AG08396 (cell line): Measurements from ENCODE around the gene SYPL1.
A peak's percentile ranks its signal among the peaks of the same experiment; 100 is the strongest.

ENCODE experiments used
- DNase-seq: peaks from one replicate; pipeline ENCODE4 v3.0.0; 2012; ENCODE audit warnings: low spot score, mixed read lengths

SYPL1 gene

DNA sequence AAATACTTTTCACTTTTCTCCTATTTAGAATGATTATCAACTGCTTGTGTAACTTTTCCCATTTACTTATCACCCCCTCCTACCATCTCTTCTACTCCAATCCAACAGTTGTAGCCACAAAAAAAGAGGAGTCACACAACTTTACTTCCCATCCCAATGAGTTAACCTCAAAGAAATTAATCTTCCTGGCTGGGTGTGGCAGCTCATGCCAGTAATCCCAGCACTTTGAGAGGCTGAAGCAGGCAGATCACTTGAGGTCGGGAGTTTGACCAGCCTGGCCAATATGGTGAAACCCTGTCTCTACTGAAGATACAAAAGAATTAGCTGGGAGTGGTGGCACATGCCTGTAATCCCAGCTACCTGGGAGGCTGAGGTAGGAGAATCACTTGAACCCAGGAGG is 19.9 kb downstream of the SYPL1 start:
- DNase-seq: no peak

DNA sequence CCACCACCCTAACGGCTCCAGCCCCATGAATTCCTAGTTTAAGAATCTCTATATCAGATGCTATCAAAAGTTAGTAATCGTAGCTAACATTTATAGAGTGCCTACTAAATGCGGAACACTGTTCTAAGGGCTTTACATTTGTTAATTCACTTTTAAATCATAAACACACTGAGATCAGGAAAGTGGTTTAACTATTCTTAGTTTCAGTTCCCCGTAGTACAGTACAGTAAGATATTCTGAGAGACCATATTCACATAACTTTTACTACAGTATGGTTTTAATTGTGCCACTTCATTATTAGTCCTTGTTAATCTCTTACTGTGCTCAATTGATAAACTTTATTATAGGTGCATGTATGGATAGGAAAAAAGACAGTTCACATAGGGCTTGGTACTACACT is 22.5 kb downstream of the SYPL1 start:
- DNase-seq: no peak

DNA sequence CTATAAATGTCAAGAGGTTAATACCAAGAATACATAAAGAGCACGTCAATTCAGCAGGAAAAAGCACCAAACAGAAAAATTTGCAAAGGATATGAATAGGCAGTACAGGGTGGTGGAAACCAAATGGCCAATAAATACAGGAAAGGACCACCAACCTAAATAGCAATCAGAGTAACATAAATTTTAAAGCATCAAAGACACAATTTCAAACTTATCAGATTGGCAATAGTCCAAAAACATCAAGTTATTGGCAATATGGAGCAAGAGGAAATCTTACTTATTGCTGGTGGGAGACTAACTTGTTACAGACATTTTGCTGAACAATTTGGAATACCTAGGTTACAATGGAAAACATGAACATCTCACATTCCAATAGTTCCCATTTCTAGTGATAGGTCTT is 24.1 kb downstream of the SYPL1 start:
- DNase-seq: no peak

DNA sequence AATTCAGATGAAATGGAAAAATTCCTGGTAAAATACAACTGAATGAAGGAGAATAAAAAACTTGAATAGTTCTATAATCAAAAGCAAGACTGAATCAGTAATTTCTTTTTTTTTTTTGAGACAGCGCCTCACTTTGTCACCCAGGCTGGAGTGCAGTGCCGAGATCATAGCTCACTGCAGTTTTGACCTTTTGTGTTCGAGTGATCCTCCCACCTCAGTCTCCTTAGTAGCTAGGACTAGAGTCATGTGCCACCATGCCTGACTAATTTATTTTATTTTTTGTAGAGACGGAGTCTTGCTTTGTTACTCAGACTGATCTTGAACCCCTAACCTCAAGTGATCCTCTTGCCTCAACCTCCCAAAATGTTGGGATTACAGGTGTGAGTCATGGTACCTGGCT is 26.1 kb downstream of the SYPL1 start:
- no peak for DNase-seq

DNA sequence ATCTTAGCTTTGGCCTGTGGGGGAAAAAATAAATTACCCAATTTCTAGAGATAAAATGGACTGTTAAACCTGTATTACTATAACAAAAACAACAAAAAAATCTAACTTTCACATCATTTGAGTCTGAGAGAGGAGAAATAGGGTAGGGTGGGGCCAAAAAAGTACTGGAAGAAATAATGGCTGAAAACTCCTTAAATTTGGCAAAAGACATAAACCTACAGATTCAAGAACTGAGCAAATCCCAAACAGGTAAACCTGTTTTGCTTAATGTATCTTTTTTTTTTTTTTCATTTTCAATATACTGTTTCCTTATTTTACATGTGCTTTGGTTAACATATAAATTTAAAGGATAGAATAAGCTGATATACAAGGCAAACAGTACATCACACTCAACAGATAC is 27.1 kb downstream of the SYPL1 start:
- DNase-seq: no peak

DNA sequence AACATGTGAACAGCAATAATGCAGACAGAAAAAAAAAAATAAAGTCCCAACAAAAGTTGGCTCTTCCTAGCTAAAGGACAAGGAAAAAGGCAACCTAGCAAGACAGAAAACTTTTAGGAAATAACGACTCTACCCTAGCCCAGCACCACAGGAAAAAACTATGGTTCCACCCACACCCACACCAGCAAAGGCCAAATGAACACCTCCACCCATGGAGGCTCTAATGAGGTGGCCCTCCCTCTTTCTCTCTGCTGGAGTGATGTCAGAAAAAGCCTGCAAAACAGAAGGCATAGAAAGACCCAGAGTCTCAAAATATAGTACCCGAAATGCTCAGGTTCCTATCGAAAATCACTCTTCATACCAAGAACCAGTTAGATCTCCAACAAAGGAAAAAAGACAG is 28.4 kb downstream of the SYPL1 start:
- DNase-seq: no peak

DNA sequence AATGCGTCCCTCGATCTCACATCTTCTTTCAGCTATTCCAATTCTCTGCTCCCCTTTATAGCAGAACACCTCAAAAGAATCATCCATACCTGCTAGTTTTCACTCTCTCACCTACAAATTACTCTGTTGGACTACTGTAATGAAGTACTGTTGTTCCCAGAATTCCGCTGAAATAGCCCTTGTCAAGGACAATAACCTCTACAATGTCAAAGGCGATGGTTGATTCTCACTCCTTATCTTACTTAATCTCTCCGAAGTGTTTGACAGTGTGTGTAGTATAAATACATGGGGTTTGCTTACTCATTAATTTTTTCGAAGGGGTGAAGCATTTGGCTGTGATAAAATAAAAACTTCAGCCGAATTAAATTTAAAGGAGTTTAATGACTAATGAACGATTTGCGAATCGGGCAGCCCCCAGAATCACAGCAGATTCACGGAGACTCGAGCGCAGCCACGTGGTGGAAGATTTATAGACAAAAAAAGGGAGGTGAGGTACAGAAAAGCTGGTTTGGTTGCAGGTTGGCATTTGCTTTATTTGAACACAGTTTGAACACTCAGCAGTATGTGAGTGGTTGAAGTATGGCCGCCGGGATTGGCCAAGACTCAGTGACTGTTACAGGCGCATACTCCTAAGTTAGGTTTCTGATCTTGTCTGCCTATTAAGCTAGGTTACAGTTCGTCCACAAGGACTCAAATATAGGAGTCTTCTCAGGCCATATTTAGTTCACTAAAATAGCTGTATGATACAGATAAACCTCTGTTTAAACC is 29.8 kb downstream of the SYPL1 start:
- no peak for DNase-seq

DNA sequence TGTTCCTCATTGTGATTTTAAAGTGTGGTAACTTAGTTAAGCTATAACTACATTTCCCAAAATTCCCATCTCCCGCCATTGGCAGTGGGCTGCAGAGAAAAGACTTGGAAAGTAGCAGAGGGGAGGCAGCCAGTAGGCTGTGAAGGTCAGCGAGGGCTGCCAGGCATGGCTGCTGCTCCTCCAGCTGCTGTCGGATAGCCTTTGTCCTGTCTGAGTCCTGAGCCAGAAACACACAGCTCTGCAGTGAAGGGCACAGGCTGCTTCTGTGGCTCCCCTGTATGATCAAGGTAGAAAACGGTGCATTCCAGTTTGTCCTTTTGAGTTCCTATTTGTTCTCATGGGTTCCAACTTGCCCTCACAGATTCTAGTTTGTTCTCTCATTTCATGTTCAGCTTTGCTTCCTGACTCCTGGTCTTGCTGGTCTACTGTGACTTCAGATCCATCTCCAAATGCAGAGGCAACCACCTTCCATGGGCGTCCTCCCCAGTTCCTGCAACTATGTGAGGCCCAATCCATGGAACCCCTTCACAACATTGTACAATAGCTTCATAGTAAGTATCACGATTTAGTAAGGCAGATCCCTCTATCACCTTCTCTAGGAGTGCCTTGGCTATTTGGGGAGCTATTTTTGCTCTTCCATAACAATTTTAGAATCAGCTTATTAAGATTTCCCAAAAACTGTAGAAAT is 31.7 kb downstream of the SYPL1 start:
- DNase-seq: no peak

DNA sequence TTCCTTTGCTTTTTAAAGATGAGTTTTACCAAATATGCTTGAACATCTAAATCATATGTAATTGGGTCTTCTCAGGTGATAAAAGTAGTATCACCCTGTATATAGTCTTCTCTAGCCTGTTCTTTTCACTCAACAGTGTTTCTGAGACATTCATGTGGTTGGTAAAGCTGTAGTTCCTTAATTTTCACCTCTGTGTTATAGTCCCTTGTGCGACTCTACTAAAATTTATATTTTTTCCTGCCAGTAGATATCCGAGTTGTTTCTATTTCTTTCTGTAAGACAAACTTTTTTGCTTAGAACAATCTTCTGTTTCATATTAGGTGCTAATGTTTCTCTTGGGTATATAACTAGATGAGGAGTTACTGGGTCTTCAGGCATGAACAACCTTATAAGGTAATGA is 35.6 kb downstream of the SYPL1 start:
- no peak for DNase-seq

DNA sequence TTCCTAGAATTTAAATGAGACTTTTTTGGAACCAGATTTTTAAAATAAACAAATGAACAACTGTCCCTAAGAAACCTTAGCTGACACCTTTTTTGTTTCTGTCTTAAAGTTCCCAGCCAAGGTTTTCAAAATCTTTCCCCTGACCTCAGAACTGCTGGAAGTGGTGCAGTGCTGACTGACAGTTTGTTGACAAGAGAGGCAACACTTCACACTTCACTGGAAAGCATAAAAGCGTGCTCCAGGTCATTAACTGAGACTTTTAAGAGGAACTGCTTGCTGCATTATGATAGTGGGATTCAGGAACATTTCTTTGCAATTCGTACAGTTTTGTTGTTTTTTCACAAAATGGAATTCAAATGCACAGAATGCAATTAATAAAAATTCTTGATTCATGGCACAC is 36.2 kb downstream of the SYPL1 start:
- DNase-seq: no peak

DNA sequence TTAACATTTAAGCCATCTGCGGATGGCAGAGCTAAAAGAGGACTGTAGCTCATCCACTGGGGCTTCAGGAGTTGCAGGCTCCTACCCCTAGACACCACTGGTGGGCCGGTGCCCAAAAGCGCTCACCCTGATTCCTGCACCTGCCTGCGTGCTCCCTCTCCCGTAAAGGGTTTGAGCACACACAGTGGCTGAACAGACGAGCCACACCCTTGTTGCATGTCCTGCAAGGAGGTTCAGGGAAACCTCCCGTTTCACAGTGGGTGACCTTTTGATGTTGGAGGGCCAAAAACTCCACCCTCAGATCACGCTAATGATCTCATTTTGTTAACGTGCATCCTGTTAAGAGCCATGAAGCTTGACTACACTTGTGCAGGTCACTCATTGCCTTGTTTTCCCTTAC is 37.9 kb downstream of the SYPL1 start:
- DNase-seq: no peak

DNA sequence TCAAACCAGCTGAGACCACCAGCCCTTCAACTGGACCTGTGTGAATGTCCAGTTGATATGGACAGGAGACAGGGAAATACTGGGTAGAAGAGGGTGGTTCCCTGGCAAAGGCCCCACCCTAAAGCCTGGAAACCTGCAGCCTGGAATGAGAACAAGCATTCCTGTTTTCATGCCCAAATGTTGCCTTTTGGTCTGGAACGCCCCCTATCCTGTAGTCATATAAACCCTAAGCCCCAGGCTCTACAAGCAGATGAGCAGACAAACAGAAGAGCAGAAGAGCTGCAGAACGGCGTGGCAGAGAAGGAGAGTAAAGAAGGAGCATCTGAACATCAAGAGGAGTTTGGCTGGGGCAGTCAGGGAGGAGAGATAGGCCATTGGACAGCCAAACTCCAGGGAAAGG is 38.4 kb downstream of the SYPL1 start:
- DNase-seq: no peak

DNA sequence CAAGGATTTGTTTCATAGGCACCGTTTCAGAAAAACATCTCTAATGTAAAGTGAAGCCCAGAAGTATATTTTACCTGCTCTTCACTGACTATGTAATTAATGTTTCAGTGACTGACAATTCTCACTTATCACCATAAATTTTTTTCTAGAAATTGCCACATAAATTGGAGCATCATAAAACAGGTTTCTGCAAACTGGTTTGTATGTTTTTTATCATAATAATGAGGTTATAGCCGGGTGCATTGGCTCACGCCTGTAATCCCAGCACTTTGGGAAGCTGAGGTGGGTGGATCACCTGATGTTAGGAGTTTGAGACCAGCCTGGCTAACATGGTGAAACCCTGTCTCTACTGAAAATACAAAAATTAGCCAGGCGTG is 39.4 kb downstream of the SYPL1 start:
- DNase-seq: no peak

DNA sequence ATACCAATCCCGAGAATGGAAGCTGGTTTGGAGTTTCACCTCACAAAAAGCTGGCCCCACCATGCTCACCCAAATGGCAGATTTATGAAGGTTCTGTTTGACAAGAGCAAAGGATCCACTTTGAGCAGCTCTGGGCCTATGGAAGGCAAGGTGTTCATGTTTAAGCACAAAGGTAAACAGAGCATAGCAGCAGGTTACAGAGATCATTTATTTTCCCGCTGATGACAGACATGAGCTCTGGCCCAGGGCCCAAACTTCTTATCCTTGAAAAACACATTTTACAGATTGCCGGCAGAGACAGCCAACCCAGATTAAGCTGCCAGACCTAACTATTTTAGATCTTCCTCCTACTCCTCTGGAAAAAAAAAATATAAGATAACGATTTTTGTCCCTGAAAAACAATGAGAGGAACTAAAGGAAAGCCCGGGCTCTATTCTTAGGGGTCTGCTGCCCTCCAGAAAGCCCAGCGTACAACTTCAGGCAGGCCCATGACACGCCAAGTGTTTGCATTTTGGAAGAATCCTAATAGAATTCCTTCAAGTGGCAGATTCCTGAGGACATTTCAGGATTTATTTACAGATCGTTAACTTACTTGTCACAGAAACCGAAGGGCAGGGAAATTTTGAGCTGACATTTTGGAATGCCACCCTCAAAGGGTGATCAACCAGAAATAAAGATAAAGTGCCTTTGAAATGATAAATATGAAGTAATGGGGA is 40.0 kb downstream of the SYPL1 start:
- no peak for DNase-seq

DNA sequence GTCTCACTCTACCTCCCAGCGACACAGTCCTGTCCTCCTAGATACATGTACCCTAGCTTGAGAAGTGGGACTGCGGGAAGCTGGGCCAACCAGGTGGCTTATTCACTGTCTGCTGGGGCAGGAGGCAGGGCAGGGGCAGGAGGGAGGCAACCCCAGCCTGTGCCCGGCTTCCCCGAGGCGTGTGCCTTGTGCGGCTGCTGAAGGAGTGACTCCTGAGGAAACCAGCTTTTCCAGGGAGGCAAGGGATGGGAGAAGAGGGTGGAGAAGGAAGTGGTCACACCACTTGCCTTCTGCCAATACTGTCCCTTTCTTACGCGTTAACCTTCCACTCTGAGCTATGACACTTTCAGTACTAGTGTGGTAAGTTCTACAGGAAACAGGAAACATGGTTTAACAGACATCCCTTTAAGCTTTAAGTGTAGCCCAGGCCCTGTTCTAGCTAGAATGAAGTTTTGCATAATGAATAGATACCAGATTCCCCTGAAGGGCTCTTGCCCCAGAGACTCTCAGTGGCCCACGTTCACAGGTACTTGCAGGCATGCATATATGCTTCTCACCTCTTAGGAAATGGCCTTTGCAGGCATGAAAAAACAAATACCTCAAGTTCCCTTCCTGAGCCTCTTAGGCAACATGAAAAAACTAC is 40.6 kb downstream of the SYPL1 start:
- DNase-seq: no peak

DNA sequence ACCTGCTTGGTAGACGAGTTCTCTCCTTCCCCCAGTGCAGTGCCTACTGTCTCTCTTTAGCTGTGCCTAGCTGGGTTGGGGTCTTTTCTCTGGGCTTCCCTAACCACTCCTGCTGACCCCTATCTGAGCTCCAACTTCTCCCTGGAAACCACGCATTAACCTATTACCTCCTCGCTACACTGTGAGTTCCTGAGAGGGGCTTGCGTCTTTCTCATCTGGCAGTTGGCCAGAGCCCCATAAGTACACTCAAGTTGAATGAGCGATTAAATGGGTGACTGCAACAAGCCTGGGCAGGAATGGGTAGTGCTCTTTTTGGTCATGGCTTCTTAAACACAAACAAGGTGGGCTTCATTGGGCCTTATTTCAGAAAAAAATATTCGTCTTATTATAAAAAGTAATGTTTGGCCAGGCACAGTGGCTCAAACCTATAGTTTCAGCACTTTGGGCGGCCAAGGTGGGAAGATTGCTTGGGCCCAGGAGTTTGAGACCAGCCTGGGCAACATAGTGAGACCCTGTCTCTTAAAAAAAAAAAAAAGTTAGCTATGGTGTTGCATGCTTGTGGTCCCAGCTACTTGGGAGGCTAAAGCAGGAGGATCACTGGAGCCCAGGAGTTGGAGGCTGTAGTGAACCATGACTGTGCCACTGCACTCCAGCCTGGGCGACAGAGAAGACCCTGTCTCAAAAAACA is 41.4 kb downstream of the SYPL1 start:
- no peak for DNase-seq

DNA sequence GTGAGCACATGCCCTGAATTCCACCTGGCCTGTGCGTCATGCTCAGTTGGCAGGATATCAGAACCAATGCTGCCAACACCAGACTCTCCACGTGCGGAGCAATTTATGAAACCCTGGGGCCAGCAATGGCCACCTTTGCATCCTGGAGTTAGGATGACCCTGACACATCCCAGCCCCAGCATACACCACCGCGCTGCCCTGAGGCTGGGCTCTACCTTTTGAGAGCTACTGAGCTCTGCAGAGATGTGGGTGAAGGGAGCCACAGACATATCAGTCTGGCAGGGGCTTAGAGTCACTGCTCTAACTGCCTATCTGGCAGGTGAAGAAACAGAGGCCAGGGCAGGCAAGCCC is 41.9 kb downstream of the SYPL1 start:
- no peak for DNase-seq

DNA sequence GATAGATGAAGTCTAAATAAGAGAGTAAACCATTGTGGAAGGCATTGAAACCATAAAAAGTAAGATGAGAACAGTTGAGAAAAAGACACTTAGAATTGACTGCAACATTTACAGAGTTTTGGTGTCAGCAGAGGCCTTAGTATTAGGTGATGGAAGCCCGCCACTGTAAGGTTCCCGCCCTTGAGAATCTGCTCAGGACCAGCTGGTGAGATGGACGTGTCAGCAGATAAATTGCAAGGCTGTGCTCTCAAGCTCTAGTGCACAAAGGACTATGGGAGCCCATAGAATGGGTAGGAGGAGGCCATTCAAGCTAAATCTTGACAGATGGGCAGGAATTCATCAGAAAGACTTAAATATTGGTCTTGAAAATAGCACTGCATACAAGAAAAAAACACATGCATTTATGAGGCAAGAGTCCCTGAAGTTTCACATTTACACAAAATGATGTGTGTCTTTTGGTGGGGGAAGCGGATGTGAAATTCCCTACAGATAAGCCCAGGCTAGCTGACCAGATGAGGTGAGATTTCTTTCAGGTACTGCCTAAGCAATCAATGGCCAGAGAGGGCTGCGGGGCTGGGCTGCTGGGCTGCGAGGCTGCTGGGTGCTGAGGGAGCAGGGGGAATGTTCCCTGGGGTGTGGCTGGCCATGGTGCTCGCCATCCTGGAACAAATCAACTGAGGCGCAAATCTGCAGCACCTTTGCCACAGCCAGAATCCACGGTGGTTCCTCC is 42.5 kb downstream of the SYPL1 start:
- no peak for DNase-seq

DNA sequence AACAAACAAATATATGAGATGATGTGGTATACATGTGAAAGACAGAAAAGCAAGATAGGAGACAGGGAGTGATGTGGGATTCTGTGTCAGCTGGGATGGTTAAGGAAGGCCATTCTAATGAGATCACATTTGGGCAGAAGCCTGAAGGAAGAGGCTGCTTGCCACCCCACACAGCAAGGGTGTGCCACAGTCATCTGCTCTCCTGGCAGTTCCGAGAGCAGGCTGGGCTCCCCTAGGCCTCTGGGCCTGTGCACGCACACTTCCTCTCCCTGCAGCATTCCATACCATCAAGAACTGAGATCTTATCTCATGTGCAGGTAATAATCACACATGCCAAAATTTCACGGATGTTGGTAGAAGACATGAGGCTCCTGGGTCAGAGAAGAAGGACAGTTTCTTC is 43.1 kb downstream of the SYPL1 start:
- DNase-seq: peak; percentile 41

DNA sequence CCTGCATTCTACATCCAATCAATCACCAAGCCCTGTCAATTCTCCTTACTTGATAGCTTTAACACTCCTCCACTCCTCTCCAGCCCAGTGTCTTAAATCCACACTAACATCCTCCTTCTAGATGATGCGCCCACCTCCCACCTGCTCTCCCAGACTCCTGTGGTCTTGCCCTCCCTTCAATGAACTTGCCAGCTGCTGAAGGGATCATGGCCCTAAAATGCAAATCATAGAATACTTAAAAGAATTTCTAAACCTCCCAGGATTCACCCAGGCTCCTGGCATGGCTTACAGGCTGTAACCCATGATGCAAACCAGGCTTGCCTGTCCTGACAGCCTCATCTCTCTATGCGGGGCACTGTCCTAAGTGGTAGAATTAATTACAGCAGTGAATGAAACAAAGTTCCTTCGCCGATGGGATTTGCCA is 43.6 kb downstream of the SYPL1 start:
- DNase-seq: no peak

DNA sequence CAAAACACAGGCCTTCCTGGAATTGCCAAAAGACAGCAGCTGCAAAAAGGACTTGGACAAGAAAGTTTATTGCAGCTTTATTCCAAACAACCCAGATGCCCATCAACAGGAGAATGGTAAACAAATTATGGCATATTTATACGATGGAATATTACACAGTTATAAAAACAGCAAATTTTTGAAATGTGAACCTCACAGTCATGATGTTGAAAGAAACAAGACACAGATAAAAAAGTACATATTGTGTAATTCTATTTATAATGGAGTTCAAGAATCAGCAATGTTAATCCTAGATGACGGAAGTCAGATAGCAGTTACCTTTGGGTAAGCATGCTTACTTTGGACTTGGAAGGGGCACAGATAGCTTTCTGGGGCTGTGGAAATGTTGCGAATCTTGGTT is 44.4 kb downstream of the SYPL1 start:
- no peak for DNase-seq
